Keratinocyte (primary cell): ENCODE measurements around the gene LEKR1. TPM values are rescaled to one million over a fixed set of nuclear protein-coding genes. Genes with fewer than 3 reads are reported as not detected.

Source experiments
- DNase-seq: peaks from one replicate; pipeline ENCODE4 v3.0.0-alpha.2; 2011; ENCODE audit warnings: low read depth, missing footprints, low spot score
- FAIRE-seq: peaks from 2 replicates; lab custom pipeline; 2011; peaks lifted over from hg19 to GRCh38; lab: Jason Lieb, UNC
- H2AFZ ChIP-seq: 2 replicates; pipeline ENCODE4 v1.6.0; 2012; ENCODE audit warnings: low read length, control low read depth, inconsistent platforms; ENCODE audit not compliant: control insufficient read depth
- H3K27ac ChIP-seq: 2 replicates; pipeline ENCODE4 v1.5.1; 2011; ENCODE audit warnings: low read length; ENCODE audit not compliant: control insufficient read depth, insufficient read depth
- H3K27me3 ChIP-seq: 3 replicates; pipeline ENCODE4 v1.6.0; 2011; ENCODE audit warnings: low read length; ENCODE audit not compliant: control insufficient read depth, insufficient read depth; ENCODE audit errors: extremely low read depth
- H3K36me3 ChIP-seq, 2 experiments: 2 replicates in 1 of 2; 3 replicates in 1 of 2; pipeline ENCODE4 v1.5.1; 2011; ENCODE audit warnings: low read length in 2 of 2, mild to moderate bottlenecking in 1 of 2; ENCODE audit not compliant: control insufficient read depth in 2 of 2, insufficient read depth in 2 of 2; ENCODE audit errors: extremely low read depth in 1 of 2
- H3K4me1 ChIP-seq: 3 replicates; pipeline ENCODE4 v1.5.1; 2011; ENCODE audit warnings: low read length; ENCODE audit not compliant: control insufficient read depth, insufficient read depth; ENCODE audit errors: extremely low read depth
- H3K4me2 ChIP-seq: 3 replicates; pipeline ENCODE4 v1.6.0; 2011; ENCODE audit warnings: low read depth, low read length; ENCODE audit not compliant: control insufficient read depth, insufficient read depth; ENCODE audit errors: extremely low read depth
- H3K4me3 ChIP-seq, 3 experiments: fragments of 200-600 bp in 1 of 3; sonication (generic) in 1 of 3; 2 replicates in 2 of 3; 3 replicates in 1 of 3; pipeline ENCODE4 v1.5.1; 2011 to 2016; ENCODE audit warnings: low read length in 3 of 3, mild to moderate bottlenecking in 3 of 3, control low read depth in 2 of 3, inconsistent platforms in 1 of 3, low read depth in 1 of 3, mixed read lengths in 1 of 3, mixed run types in 1 of 3, moderate library complexity in 1 of 3; ENCODE audit not compliant: control insufficient read depth in 2 of 3, insufficient read depth in 2 of 3; ENCODE audit errors: extremely low read depth in 1 of 3
- H3K79me2 ChIP-seq: 2 replicates; pipeline ENCODE4 v1.6.0; 2012; ENCODE audit warnings: low read length; ENCODE audit not compliant: control insufficient read depth, insufficient read depth
- H3K9ac ChIP-seq: 3 replicates; pipeline ENCODE4 v1.6.0; 2011; ENCODE audit warnings: low read length; ENCODE audit not compliant: control insufficient read depth, insufficient read depth; ENCODE audit errors: extremely low read depth
- H3K9me1 ChIP-seq: 3 replicates; pipeline ENCODE4 v1.6.0; 2011; ENCODE audit warnings: low read length; ENCODE audit not compliant: control insufficient read depth, insufficient read depth; ENCODE audit errors: extremely low read depth
- H3K9me3 ChIP-seq: 2 replicates; pipeline ENCODE4 v1.5.1; 2012; ENCODE audit warnings: low read depth, low read length; ENCODE audit not compliant: control insufficient read depth
- H4K20me1 ChIP-seq: 3 replicates; pipeline ENCODE4 v1.6.0; 2011; ENCODE audit warnings: low read length; ENCODE audit not compliant: control insufficient read depth, insufficient read depth; ENCODE audit errors: extremely low read depth
- CTCF ChIP-seq, 3 experiments: IDR thresholded peaks in 1 of 3; conservative IDR thresholded peaks in 1 of 3; optimal IDR thresholded peaks in 1 of 3; 2 replicates in 2 of 3; 3 replicates in 1 of 3; pipeline versions ENCODE3 to v1.5.1; 2011; ENCODE audit warnings: low read length in 3 of 3, mild to moderate bottlenecking in 3 of 3, moderate library complexity in 2 of 3, control low read depth in 1 of 3, inconsistent platforms in 1 of 3; ENCODE audit not compliant: insufficient read depth in 2 of 3; ENCODE audit errors: extremely low read depth in 1 of 3
- EZH2 ChIP-seq: IDR thresholded peaks from one replicate; pipeline ENCODE4 v1.6.1; 2012; ENCODE audit warnings: inconsistent platforms, mild to moderate bottlenecking, low read length, moderate library complexity
- dilution Hi-C: fragments of 300-500 bp; cut with MboI; formaldehyde crosslinking; loops from one replicate; pipeline ENCODE4 v1.7.0; 2020; ENCODE audit warnings: low sequenced_read_pairs; ENCODE audit not compliant: extremely low pct_ligation_motif_present
- polyA plus RNA-seq, 5 experiments: library from polyadenylated mRNA; depleted of rRNA in 3 of 5; stranded (reverse) in 3 of 5; stranded (forward) in 1 of 5; unstranded in 1 of 5; fragments of >200 nt; gene quantifications; 1 replicate in 1 of 5; 2 replicates in 3 of 5; 3 replicates in 1 of 5; pipeline versions ENCODE4 v1.2.1 to v1.2.3, GENCODE V29; 2011 to 2012; ENCODE audit warnings: missing spikeins in 2 of 5, low read depth in 1 of 5, low replicate concordance in 1 of 5

Gene LEKR1
- polyA plus RNA-seq, 1 donor (not counting 4 experiments of a cell fraction or from before 2014, with no cell fraction given), result 0.63 TPM

GRCh38 chr3:156898296-156898880 is 72.2 kb downstream of the LEKR1 start:
- DNase-seq, result no peak
- Histone ChIP-seq H3K4me2 (no peak overlapping the region), H3K4me3 (no peak overlapping the region), H3K4me1 (no peaks in the 10 kb centered on the region), H3K9ac (no peak overlapping the region), H4K20me1 (no peaks in the 10 kb centered on the region), H3K36me3 (no peaks in the 10 kb centered on the region), H3K9me3 (peaks cover 2% of the 10 kb centered on the region), H2AFZ (no peak overlapping the region), H3K27me3 (no peaks in the 10 kb centered on the region), H3K9me1 (no peaks in the 10 kb centered on the region), H3K79me2 (no peaks in the 10 kb centered on the region), H3K27ac (no peak overlapping the region)
- TF ChIP-seq EZH2 (no peak), CTCF (optimal IDR thresholded peaks at IDR 0.05 in 1 of 3, IDR thresholded peaks at IDR 0.05 in 1 of 3, conservative IDR thresholded peaks at IDR 0.05 in 1 of 3; ENCODE audit: extremely low read depth in 1 of 3, insufficient read depth in 2 of 3, low read length in 3 of 3) (no peak)
- dilution Hi-C loops, result no loop called here
- no peak for FAIRE-seq

- no peak overlapping the region for H2AFZ ChIP-seq
- H3K9me3 ChIP-seq, result no peaks in the 10 kb centered on the region
- H3K79me2 ChIP-seq, result no peaks in the 10 kb centered on the region
- no peaks in the 10 kb centered on the region for H4K20me1 ChIP-seq
- H3K4me1 ChIP-seq, result no peaks in the 10 kb centered on the region
- H3K27ac ChIP-seq, result no peak overlapping the region
- H3K36me3 ChIP-seq, result no peaks in the 10 kb centered on the region
- H3K9me1 ChIP-seq, result no peaks in the 10 kb centered on the region
- no peak overlapping the region for H3K4me3 ChIP-seq
- DNase-seq (no peak), FAIRE-seq (no peak)
- no peaks in the 10 kb centered on the region for H3K27me3 ChIP-seq
- H3K4me2 ChIP-seq, result no peak overlapping the region
- TF ChIP-seq EZH2 (no peak), CTCF (optimal IDR thresholded peaks at IDR 0.05 in 1 of 3, IDR thresholded peaks at IDR 0.05 in 1 of 3, conservative IDR thresholded peaks at IDR 0.05 in 1 of 3; ENCODE audit: extremely low read depth in 1 of 3, insufficient read depth in 2 of 3, low read length in 3 of 3) (no peak)
- H3K9ac ChIP-seq, result no peak overlapping the region
- dilution Hi-C loops, result no loop called here
Observed at GRCh38 chr3:156899951-156900350, 73.8 kb downstream of the LEKR1 start.
